Right ventricle myocardium superior (tissue), 1 donor: Measurements from ENCODE around the gene ZNRD2. TPM values are rescaled to one million over a fixed set of nuclear protein-coding genes. Genes with fewer than 3 reads are reported as not detected.

Source experiments
- ATAC-seq: fragments of 200-7000 bp; cut with Tn5 transposase; one replicate; pipeline ENCODE4 v1.9.1; 2020; ENCODE audit warnings: mild to moderate bottlenecking; ENCODE audit not compliant: poor library complexity
- DNase-seq: peaks from one replicate; pipeline ENCODE4 v3.0.0-alpha.2; 2020
- intact Hi-C: fragments of 100-400 bp; cut with DNase I; formaldehyde crosslinking; loops from one replicate; pipeline ENCODE4 v1.11.2; 2022
- total RNA-seq: library from RNA; stranded (reverse); fragmentation: NEBNext Ultra II Directional; extraction: Animal tissue kit (Norgen Biotek cat#: 25700); gene quantifications from one replicate; pipeline ENCODE4 v1.2.1, GENCODE V29; 2021
- donor health status: DM: no; HTN: yes; CAD: no; lungs with severe emphysema.

Gene ZNRD2
- total RNA-seq, 1 donor from 2014 or later: 23.2 TPM

DNA sequence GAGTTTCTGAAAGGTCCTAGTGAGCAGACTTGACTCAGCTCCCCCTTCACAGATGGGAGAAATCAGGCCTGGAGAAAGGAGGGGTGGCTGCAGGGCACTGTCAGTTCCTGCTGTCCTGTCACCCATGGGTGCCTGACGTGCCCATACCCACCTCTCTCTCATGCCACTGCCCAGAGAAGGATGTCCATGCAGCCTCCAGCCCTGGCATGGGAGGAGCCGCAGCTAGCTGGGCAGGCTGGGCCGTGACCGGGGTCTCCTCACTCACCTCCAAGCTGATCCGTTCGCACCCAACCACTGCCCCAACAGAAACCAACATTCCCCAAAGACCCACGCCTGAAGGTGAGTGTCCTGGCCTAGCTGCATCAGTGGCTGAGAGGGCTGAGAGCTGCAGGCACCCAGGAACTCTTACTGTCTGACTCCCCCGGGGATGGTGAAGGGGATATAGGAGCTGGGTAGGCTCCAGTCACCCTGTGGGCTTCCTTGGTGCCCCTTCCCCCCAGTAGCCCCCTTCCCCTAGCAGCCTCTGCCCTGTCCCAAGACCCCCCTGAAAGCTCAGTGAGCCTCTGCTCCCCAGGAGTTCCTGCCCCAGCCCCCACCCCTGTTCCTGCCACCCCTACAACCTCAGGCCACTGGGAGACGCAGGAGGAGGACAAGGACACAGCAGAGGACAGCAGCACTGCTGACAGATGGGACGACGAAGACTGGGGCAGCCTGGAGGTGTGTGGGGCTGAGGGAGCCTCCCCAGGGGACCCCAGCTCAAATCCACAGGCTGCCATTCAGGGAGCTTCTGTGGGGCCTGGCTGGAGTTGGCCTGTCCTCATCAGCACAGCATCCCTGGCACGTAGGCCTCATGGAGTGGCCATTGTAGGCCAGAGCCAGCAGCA lies 33.6 kb upstream of the ZNRD2 start:
- intact Hi-C loops: no loop called here
- no peak for ATAC-seq
- DNase-seq: no peak

DNA sequence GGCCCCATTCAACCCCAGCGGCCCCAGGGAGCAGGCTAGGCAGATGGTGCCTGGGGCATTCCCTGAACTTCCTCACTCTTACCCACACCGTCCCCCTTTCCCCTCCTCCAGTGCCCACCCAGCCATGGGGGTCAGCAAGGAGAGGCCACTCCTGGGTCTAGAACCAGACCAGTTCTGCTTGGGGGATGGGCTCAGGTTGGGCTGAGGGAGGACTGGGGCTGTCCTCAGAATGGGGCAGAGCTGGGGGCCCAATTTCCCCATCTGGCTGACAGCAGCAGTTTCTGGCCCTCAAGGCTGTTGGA lies 33.0 kb upstream of the ZNRD2 start:
- DNase-seq (no peak), ATAC-seq (no peak)
- intact Hi-C loops: no loop called here

DNA sequence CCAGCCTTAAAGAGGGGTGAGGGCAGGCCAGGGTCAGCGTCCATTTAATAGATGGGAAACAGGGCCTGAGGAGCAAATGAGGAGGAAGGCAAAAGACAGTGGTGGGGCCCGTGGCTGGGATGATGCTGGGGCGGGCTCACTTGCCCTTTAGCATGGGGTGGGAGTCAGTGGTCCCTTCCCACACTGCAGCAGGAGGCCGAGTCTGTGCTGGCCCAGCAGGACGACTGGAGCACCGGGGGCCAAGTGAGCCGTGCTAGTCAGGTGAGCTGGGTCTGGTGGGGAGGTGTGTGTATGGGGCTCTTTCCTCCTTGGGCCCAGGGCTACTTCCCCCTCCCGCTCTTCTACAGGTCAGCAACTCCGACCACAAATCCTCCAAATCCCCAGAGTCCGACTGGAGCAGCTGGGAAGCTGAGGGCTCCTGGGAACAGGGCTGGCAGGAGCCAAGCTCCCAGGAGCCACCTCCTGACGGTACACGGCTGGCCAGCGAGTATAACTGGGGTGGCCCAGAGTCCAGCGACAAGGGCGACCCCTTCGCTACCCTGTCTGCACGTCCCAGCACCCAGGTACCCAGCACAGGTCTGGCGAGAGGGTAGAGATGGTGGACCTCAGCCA lies 32.6 kb upstream of the ZNRD2 start:
- no peak for DNase-seq
- ATAC-seq: no peak
- intact Hi-C loops: no loop called here

DNA sequence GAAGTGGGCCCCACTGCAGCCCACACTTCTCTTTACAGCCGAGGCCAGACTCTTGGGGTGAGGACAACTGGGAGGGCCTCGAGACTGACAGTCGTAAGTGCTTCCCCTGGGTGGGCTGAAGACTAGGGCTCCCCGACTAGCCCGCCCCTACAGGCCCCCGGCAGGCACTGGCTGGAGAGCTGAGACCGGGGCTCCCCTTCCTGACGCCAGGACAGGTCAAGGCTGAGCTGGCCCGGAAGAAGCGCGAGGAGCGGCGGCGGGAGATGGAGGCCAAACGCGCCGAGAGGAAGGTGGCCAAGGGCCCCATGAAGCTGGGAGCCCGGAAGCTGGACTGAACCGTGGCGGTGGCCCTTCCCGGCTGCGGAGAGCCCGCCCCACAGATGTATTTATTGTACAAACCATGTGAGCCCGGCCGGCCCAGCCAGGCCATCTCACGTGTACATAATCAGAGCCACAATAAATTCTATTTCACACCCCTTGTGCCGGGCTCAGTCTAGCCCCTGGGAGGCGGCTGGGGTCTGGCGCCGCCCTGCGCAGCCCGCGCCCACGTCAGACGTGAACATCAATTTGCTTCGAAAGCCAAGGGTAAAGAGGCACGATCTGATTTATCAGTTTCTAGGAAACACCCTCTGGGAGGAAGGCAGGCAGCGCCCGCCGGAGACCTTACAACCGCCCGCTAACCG lies 31.9 kb upstream of the ZNRD2 start:
- intact Hi-C loops: no loop called here
- ATAC-seq (no peak), DNase-seq (no peak)

DNA sequence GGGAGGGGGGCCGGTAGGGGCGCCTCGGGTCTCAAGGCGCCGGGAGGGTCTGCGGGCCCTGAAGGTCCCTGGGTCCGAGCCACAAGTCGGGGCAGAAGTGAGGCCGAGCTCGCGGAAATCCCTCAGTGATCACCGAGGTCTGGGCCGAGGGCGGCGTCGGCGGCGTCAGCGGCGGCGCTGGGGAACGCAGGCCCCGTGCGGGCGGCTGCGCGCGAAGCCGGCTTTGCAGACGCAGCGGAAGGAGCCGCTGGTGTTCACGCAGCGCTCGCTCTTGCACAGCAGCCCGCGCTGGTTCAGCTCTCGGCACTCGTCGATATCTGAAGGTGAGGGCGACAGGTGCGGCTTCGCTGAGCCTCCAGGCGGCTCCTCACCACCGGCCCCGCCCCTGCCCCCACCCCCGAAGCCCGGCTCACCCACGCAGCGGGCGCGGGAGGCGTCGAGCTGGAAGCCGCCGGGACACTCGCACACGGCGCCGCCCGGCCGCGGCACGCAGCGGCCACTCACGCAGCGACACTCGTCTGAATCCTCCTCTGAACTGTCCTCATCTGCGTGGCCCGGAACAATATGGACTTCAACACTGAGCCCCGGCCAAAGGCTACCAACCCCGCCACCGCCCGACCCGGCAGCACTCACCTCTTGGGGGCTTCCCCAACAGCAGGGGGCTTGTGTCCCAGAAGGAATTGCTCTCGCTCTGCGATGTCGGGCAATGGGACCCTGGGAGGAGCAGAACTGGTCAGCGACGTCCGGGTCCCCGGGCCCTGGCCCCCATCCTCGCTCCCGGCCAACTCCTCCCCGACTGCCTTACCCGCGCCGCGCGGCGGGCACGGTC lies 31.1 kb upstream of the ZNRD2 start:
- DNase-seq: no peak
- intact Hi-C loops: no loop called here
- ATAC-seq: no peak

DNA sequence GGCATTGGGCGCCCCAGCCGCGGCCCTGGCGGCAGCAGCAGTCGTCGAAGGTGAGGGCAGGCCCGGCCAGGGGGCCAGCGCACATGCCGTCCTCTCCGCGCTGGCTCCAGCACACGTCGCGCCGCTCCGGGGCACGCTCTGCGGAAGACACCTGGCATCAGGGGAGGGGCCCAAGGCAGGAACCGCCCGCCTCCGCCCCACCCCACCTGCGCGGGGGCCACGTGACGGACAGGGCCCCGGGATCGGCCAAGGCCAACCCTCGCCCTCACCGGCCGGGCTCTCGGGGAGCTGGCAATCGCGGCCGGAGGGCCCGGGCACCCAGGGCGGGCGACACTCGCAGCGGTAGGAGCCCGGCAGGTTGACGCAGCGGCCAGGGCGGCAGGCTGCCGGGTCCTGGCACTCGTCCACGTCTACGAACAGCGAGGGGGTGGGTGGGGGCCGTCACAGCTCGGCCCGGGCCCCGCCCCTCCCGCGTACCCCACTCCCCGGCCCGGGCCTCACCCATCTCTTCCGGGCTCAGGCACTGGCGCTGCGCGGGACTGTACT lies 30.5 kb upstream of the ZNRD2 start:
- intact Hi-C loops: no loop called here
- no peak for ATAC-seq

DNA sequence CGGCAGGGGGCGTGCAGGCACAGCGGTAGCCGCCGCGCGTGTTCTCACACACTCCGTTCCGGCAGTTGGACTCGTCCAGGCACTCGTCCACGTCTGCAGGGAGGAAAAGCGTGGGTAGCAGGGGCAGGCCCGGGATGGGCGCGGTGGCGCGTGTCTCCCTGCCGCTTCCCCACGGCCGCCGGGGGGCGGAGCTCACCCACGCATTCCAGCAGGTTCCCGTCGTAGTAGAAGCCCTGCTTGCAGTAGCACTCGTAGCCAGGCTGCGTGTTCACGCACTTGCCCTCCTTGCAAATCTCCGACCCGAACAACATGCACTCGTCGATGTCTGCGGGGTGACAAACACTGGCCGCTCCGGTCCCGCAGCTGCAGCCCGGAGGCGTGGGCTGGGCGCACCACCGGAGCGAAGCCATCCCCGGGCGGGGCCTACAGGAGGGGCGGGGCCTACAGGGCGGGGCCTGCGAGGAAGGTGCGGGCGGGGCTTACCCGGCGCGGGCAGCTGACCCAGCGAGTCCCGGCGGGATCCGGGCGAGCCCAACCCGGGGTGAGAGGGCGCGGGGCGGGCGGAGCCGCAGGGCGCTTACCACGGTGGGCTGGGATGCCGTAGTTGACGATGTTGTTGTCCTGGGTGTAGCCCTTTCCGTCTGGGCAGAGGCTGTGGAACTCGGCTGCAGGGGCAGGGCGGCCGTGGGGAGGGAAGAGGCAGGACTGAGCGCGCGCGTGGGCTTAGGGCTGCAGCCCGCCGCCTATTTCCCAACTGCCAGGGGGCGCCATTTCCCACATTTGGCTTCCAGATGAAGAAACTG lies 29.8 kb upstream of the ZNRD2 start:
- ATAC-seq (peak; percentile 95), DNase-seq (peak; percentile 95)
- intact Hi-C loops: no loop called here

More for the DNA sequence above, 30.5 kb upstream of the ZNRD2 start:
- DNase-seq: no peak

DNA sequence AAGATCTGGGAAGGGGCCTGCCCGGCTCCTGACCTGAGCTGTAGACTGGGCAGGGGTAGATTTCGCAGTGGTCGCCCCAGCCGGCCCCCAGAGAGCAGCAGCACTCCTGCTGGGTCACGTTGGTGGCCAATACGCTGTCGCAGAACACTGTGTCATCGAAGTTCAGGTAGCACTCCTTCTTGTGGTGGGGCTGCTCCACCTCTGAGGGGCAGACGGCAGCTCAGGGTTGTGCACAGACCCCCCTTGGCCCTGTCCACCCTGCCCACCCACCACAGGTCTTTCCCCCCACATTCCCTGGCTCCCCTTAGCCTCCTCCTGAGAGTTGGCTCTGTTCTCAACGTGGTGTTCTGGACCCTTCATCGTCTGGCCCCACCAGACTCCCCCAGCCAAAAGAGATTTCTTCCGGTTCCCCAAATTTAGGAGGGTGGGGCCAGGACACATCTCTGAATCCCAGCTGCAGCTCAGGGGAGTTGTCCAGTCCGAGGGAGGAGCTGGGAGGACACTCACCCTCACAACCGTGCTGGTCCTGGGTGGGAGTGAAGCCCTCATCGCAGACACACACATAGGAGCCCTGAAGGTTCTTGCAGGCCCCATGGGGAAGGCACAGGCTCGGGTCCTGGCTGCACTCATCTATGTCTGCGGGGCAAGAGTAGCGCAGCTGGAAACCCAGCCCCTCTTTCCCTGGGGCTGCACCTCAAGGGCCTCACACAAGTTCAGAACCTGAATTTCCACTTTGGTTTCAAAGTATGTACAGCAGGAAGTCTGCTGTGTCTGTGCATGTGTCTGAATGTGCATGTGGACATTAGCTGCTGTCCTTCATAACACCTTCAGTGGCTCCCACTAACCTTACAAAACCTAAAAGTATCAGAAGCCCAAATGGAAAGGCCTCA lies 28.9 kb upstream of the ZNRD2 start:
- DNase-seq: no peak
- intact Hi-C loops: no loop called here
- ATAC-seq: no peak

DNA sequence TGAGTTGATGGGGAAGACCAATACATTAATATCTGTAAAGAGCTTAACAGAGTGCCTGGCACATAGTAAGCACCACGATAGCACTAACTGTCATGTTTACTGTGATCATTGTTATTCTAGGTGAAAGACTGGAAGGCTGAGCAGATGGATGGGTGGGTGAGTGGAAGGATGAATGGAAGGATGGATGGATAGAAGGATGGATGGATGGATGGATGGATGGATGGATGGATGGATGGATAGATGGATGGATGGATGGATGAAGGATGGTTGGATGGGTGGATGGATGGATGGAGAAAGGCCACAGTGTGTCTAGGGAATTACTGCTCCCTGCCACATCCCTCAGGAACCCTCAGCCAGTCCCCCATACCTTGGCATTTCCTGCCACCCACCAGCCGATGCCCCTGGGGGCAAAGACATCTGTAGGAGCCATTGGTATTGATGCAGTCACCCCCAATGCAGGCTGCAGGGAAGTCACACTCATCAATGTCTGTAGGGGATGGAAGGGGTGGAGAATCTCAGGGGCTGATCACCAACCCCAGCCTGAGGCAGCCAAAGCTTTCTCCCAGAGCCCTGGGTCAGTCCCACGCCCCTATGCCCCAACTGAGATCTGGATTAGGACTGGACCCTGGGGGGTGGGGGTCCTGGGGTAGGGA lies 27.4 kb upstream of the ZNRD2 start:
- no peak for DNase-seq
- intact Hi-C loops: no loop called here
- no peak for ATAC-seq

DNA sequence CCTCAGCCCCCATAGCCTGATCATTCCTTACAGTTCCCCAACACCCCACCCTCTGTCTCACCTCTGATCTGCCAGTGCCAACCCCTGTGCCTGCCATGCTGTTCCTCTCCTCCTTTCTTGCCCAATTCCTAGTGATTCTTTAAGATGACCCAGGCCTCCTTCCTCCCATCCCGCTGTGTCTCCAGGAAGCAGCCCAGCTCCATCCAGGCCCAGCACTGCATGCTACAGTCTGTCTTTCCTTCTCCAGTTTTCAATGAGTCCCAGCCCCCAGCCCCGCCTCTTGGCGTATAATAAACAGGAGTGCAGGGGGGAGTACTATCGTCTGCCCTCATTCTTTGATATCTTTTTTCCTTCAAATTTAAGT lies 24.4 kb upstream of the ZNRD2 start:
- intact Hi-C loops: no loop called here
- DNase-seq: no peak
- ATAC-seq: no peak

DNA sequence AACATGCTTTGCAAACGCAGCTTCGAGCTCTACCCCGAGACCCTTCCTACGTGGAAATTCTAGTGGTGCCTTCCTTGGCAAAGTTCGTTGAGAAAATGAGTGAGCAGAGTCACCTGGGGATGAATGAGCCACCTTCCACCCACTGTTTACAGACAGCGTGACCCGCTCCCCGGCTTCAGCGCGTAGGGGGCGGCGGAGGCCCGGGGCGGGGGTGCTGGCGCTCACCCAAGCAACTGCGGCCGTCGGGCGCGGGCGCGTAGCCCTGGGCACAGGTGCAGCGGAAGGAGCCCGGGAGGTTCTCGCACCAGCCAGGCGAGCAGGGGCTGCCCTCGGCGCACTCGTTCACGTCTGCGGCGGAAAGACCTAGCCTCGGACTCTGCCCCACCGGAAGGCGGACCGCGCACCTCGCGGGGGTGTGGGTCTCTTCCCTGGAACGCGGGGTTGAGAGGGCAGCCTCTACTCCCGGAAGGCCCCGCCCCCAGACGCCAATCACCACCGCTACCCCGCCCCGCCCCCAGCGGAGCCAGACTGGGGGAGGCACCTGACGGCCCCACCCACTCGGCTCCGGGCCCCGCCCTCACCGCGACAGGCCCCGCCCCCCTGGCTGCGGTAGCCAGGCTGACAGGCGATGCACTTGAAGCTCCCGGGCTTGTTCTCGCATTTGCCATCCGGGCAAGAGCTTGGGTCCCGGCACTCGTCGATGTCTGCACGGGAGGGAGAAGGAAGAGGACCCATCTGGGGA lies 23.9 kb upstream of the ZNRD2 start:
- intact Hi-C loops: no loop called here
- peak; percentile 92 for DNase-seq
- ATAC-seq: peak; percentile 87

DNA sequence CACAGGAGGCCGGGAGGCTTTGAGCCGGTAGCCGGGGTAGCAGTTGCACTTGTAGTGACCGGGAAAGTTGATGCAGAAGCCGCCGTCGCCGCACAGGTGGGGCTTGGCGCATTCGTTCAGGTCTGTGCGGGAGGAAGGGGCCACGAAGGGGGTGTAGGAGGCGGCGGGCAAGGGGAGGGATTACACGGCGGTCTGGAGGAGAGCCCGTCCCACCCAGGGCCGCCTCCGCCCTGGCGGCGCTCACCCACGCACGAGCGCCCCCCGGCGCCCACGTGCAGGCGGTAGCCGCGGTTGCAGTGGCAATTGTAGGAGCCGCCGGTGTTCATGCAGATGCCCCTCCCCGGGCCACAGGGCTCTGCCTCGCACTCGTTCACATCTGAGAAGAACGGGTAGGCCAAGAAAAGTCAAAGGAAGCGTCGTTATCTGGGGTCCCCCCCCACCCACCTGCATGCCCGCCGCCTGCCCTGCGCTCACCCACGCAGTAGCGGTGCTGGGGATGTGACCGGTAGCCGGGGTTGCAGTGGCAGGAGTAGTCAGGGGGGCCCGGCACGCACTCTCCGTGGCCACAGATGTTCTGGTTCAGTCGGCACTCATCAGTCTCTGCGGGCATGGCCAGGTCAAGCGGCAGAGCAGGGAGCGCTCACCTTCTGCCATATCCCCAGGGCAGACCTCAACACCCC lies 22.7 kb upstream of the ZNRD2 start:
- intact Hi-C loops: no loop called here
- DNase-seq: no peak
- ATAC-seq: no peak

DNA sequence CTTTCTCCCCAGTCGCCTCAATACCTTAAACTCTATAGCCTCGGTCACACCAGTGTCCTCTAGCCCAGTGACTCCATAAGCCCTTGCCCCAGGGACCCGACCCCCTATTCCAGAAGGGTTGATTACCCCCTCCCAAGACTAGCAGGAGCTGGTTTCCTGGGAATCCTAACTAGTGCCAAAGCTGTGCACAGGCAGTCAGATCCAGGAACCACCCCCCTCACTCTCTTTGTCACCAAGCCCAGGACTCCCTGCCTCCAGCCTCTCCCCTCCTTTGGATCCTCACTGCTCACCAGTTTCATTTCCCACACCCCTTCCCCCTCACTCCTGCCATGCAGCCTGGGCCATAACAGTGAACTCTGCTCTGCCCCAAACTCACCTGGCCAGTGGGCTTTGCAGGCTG lies 21.9 kb upstream of the ZNRD2 start:
- DNase-seq (no peak), ATAC-seq (no peak)
- intact Hi-C loops: no loop called here

DNA sequence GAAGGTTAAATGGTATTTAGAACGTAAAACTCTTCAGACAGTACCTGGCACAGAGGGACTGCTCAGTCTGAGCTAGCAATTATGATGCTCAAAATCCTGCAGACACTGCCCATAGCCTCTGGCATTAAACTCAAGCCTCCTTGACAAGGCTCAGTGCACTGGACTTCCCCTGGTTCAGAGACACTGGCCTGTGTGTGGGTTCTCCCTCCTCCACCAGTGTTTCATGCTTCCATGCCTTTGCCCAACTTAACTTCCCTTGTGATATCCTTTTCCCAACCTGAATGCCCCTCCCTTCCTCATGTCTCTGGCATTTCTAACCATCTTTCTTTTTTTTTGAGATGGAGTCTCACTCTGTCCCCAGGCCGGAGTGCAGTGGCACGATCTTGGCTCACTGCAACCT lies 21.2 kb upstream of the ZNRD2 start:
- no peak for ATAC-seq
- intact Hi-C loops: no loop called here
- DNase-seq: no peak

DNA sequence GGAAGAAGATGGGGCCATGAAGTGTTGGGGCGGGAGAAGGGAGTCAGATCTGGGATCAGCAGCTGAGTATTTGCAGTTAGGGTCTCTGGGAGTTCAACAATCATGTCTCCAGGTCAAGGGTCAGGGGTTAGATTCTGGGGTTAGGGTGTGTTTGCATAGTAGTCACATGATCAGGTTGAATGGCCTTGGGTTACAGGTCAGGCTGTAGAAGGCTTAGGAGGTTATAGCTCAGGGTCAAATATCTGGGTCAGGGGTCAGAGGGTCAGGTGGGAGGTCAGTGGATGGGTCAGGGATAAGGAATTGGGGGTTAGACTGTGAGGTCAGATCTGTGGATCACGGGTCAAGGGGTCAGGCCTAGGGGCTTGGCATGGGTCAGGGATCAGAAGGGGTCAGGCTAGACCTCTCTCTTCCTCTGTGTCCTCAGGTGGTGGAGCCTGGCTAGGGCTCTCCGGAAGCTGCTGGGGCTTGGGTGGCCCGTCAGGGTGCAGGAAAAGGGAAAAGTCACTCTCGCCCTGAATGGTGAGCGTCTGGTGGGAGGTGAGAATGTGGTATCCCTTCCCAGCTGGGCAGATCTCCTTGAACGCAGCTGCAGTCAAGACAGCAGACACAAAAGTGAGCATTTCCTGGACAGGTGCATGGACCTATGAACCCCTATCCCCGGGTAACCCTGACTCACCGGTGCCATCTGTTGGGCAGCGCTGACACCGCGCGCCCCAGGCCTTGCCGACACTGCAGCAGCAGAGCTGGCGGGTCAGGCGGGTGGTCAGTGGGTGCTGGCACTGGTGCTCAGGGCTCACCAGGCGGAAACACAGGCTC lies 18.5 kb upstream of the ZNRD2 start:
- DNase-seq (peak; percentile 69), ATAC-seq (peak; percentile 47)
- intact Hi-C loops: no loop called here
